Measurements from ENCODE around the gene EXOSC1. TPM values are rescaled to one million over a fixed set of nuclear protein-coding genes. Genes with fewer than 3 reads are reported as not detected.
"Not testable (repeated sequence)": the region's sequence is repeated elsewhere in the genome, so short reads cannot be mapped to it uniquely, and the experiment has no call there.

The EXOSC1 gene
- total RNA-seq, 4 donors from 2014 or later = 24.0 to 35.1 (median 28.5) TPM

- no peak overlapping the region for H3K27ac ChIP-seq
- H3K36me3 ChIP-seq = peaks cover 97% of the 10 kb centered on the region
These were observed 30.3 kb upstream of the EXOSC1 start for GRCh38 chr10:97475936-97476594.

DNA sequence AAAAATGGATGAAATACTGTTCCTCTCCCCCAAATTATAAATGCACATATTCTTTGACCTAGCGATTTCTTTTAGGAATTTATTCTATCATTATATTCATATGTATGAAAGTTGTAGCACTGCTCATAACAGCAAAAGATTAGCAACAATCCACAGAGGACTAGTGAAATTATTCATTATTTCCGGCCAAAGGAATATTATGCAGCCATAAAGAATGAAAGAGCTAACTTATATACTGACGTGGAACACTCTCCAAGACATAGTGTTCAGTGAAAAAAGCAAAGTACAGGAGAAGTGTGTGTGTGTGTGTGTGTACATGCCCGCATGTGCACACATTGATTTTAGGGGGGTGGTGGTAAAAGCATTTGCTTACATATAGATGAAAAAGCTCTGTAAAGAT lies 29.1 kb upstream of the EXOSC1 start:
- DNase-seq (ENCODE audit: low spot score in 2 of 2) = no peak
- no peak for TF ChIP-seq POLR2AphosphoS5 (IDR thresholded peaks at IDR 0.05)
- TF ChIP-seq, protein P1, sequence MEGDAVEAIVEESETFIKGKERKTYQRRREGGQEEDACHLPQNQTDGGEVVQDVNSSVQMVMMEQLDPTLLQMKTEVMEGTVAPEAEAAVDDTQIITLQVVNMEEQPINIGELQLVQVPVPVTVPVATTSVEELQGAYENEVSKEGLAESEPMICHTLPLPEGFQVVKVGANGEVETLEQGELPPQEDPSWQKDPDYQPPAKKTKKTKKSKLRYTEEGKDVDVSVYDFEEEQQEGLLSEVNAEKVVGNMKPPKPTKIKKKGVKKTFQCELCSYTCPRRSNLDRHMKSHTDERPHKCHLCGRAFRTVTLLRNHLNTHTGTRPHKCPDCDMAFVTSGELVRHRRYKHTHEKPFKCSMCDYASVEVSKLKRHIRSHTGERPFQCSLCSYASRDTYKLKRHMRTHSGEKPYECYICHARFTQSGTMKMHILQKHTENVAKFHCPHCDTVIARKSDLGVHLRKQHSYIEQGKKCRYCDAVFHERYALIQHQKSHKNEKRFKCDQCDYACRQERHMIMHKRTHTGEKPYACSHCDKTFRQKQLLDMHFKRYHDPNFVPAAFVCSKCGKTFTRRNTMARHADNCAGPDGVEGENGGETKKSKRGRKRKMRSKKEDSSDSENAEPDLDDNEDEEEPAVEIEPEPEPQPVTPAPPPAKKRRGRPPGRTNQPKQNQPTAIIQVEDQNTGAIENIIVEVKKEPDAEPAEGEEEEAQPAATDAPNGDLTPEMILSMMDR (IDR thresholded peaks at IDR 0.05) = no peak
- TF ChIP-seq EP300 (IDR thresholded peaks at IDR 0.05) = no peak
- TF ChIP-seq POLR2A (IDR thresholded peaks at IDR 0.05) = no peak
- Histone ChIP-seq H3K4me3 (no peak overlapping the region), H3K9me3 (no peaks in the 10 kb centered on the region), H3K36me3 (peaks cover 97% of the 10 kb centered on the region), H3K27me3 (no peaks in the 10 kb centered on the region), H3K4me1 (peaks cover 7% of the 10 kb centered on the region), H3K27ac (no peak overlapping the region)
- WGBS = 97% methylated on average over 4 of the region's 4 CpGs

More at GRCh38 chr10:97475936-97476594, 30.3 kb upstream of the EXOSC1 start:
- Histone ChIP-seq H3K27me3 (no peaks in the 10 kb centered on the region), H3K4me1 (peaks cover 19% of the 10 kb centered on the region), H3K9me3 (no peaks in the 10 kb centered on the region), H3K4me3 (no peak overlapping the region)
- no peak for DNase-seq (ENCODE audit: low spot score in 2 of 2)
- WGBS = 55% methylated on average over 2 of the region's 2 CpGs
- TF ChIP-seq, protein P1 (IDR thresholded peaks at IDR 0.05) = no peak
- TF ChIP-seq POLR2A (IDR thresholded peaks at IDR 0.05) (no peak), POLR2AphosphoS5 (IDR thresholded peaks at IDR 0.05) (no peak), EP300 (IDR thresholded peaks at IDR 0.05) (no peak)

GRCh38 chr10:97468781-97469180 lies 23.0 kb upstream of the EXOSC1 start:
- not testable (repeated sequence) for H3K27me3 ChIP-seq; H3K27ac ChIP-seq; H3K9me3 ChIP-seq; H3K4me3 ChIP-seq; DNase-seq (ENCODE audit: low spot score in 2 of 2)
- 94% methylated on average over 9 of the region's 12 CpGs for WGBS
- Histone ChIP-seq H3K4me1 (peaks cover 15% of the 10 kb centered on the region), H3K36me3 (peaks cover 97% of the 10 kb centered on the region)

DNA sequence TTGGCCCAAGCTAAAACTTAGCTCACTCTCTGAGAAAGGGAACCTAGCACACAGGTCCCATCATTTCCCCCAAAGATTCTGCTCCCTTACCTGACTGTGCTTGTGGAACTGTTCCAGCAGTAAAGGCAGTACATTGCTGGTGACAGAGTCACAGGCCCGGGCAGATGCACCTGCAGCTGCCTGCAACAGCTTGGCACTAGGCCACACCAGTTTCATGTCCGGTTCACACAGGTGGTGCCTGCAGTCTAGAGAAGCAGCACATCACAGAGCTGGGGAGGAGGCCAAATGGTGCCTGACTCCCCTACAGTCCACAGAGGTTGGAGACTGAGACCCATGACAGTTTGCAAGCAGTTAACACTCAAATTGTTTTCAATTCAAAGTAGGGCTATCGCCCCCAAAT lies 22.4 kb upstream of the EXOSC1 start:
- Histone ChIP-seq H3K9me3 (no peaks in the 10 kb centered on the region), H3K4me3 (no peak overlapping the region), H3K27me3 (no peaks in the 10 kb centered on the region), H3K36me3 (peaks cover 97% of the 10 kb centered on the region), H3K4me1 (peaks cover 15% of the 10 kb centered on the region), H3K27ac (no peak overlapping the region)
- WGBS = 38% methylated on average over 2 of the region's 3 CpGs
- no peak for DNase-seq (ENCODE audit: low spot score in 2 of 2)
- TF ChIP-seq EP300 (IDR thresholded peaks at IDR 0.05) (no peak), POLR2AphosphoS5 (IDR thresholded peaks at IDR 0.05) (no peak), POLR2A (IDR thresholded peaks at IDR 0.05) (no peak)
- TF ChIP-seq, protein P1 (IDR thresholded peaks at IDR 0.05) = no peak

GRCh38 chr10:97466755-97467154 lies 20.9 kb upstream of the EXOSC1 start:
- Histone ChIP-seq H3K4me1 (peaks cover 15% of the 10 kb centered on the region), H3K9me3 (no peaks in the 10 kb centered on the region), H3K4me3 (no peak overlapping the region), H3K27ac (no peak overlapping the region), H3K27me3 (no peaks in the 10 kb centered on the region), H3K36me3 (peaks cover 97% of the 10 kb centered on the region)
- DNase-seq (ENCODE audit: low spot score in 2 of 2) = no peak
- WGBS = 69% methylated on average over 4 of the region's 4 CpGs
- TF ChIP-seq, protein P1 (IDR thresholded peaks at IDR 0.05) = no peak
- TF ChIP-seq POLR2AphosphoS5 (IDR thresholded peaks at IDR 0.05) = no peak
- TF ChIP-seq EP300 (IDR thresholded peaks at IDR 0.05) = no peak
- no peak for TF ChIP-seq POLR2A (IDR thresholded peaks at IDR 0.05)

- WGBS = 96% methylated on average over 7 of the region's 7 CpGs
- no peak for DNase-seq (ENCODE audit: low spot score in 2 of 2)
- no peaks in the 10 kb centered on the region for H3K27me3 ChIP-seq
- no peak overlapping the region for H3K27ac ChIP-seq
- H3K4me3 ChIP-seq = no peak overlapping the region
- TF ChIP-seq POLR2A (IDR thresholded peaks at IDR 0.05) = no peak
- no peak for TF ChIP-seq EP300 (IDR thresholded peaks at IDR 0.05)
- TF ChIP-seq POLR2AphosphoS5 (IDR thresholded peaks at IDR 0.05) = no peak
- TF ChIP-seq, protein P1 (IDR thresholded peaks at IDR 0.05) = no peak
- peaks cover 98% of the 10 kb centered on the region for H3K36me3 ChIP-seq
- H3K9me3 ChIP-seq = no peaks in the 10 kb centered on the region
- H3K4me1 ChIP-seq = peaks cover 15% of the 10 kb centered on the region
These were observed 20.2 kb upstream of the EXOSC1 start for GRCh38 chr10:97465982-97466381.
